Measurements from ENCODE around the gene INPP5A.

Gene INPP5A

GRCh38 chr10:132592790-132593383 lies 55.3 kb downstream of the INPP5A start:
- Histone ChIP-seq H4K8ac (ENCODE audit: low read depth, low read length) (no peak overlapping the region), H4K91ac (ENCODE audit: low read depth, low read length) (no peak overlapping the region)
- no CpG with 5 or more reads among the region's 14 CpGs for WGBS (ENCODE audit: extremely low coverage, insufficient coverage, insufficient read length)

GRCh38 chr10:132593389-132593788 lies 55.8 kb downstream of the INPP5A start:
- Histone ChIP-seq H4K8ac (ENCODE audit: low read depth, low read length) (no peak overlapping the region), H3K4me3 (ENCODE audit: low read depth, low read length) (no peak overlapping the region), H2BK120ac (ENCODE audit: insufficient read depth, low read length, poor library complexity) (no peak overlapping the region), H3K9ac (ENCODE audit: low read length) (no peak overlapping the region), H3K27me3 (ENCODE audit: insufficient read depth, low read length) (no peaks in the 10 kb centered on the region), H3K9me3 (ENCODE audit: insufficient read depth, low read depth, low read length) (peaks cover 11% of the 10 kb centered on the region), H3K4ac (ENCODE audit: low read depth, low read length) (no peak overlapping the region), H2BK12ac (ENCODE audit: low read length) (no peak overlapping the region), H4K12ac (ENCODE audit: low read depth, low read length) (no peak overlapping the region), H2BK5ac (ENCODE audit: low read depth, low read length, poor library complexity) (no peak overlapping the region), H3K18ac (ENCODE audit: low read length) (no peak overlapping the region), H4K91ac (ENCODE audit: low read depth, low read length) (no peak overlapping the region), H3K4me2 (ENCODE audit: low read length) (no peak overlapping the region), H3K27ac (ENCODE audit: low read depth, low read length) (no peak overlapping the region), H3K23ac (ENCODE audit: low read length) (no peak overlapping the region), H2AFZ (ENCODE audit: insufficient read depth, low read length, poor library complexity) (no peak overlapping the region), H3K79me1 (ENCODE audit: low read length) (no peaks in the 10 kb centered on the region), H3K36me3 (ENCODE audit: control insufficient read depth in 1 of 2, insufficient read depth in 2 of 2, low read length in 2 of 2) (no peaks in the 10 kb centered on the region), H2AK5ac (ENCODE audit: low read length) (no peak overlapping the region), H3K14ac (ENCODE audit: low read length) (no peak overlapping the region), H3K79me2 (ENCODE audit: control insufficient read depth, insufficient read depth, low read length, poor library complexity) (peaks cover 2% of the 10 kb centered on the region), H3K4me1 (ENCODE audit: control insufficient read depth in 1 of 2, insufficient read depth in 2 of 2, low read length in 2 of 2) (peaks cover 6 to 11% of the 10 kb centered on the region in 2 experiments)
- no peak for DNase-seq
- WGBS (ENCODE audit: extremely low coverage, insufficient coverage, insufficient read length): no CpG with 5 or more reads among the region's 3 CpGs

More at GRCh38 chr10:132592790-132593383, 55.3 kb downstream of the INPP5A start:
- H4K12ac ChIP-seq (ENCODE audit: low read depth, low read length): no peak overlapping the region
- H2BK5ac ChIP-seq (ENCODE audit: low read depth, low read length, poor library complexity): no peak overlapping the region
- H2BK120ac ChIP-seq (ENCODE audit: insufficient read depth, low read length, poor library complexity): no peak overlapping the region
- H3K27me3 ChIP-seq (ENCODE audit: insufficient read depth, low read length): no peaks in the 10 kb centered on the region
- no peak overlapping the region for H3K27ac ChIP-seq (ENCODE audit: low read depth, low read length)
- no peak overlapping the region for H2AFZ ChIP-seq (ENCODE audit: insufficient read depth, low read length, poor library complexity)
- no peak overlapping the region for H3K4ac ChIP-seq (ENCODE audit: low read depth, low read length)
- H3K4me2 ChIP-seq (ENCODE audit: low read length): no peak overlapping the region
- peaks cover 2% of the 10 kb centered on the region for H3K79me2 ChIP-seq (ENCODE audit: control insufficient read depth, insufficient read depth, low read length, poor library complexity)
- H3K9me3 ChIP-seq (ENCODE audit: insufficient read depth, low read depth, low read length): peaks cover 11% of the 10 kb centered on the region
- peaks cover 6 to 13% of the 10 kb centered on the region in 2 experiments for H3K4me1 ChIP-seq (ENCODE audit: control insufficient read depth in 1 of 2, insufficient read depth in 2 of 2, low read length in 2 of 2)
- no peaks in the 10 kb centered on the region for H3K36me3 ChIP-seq (ENCODE audit: control insufficient read depth in 1 of 2, insufficient read depth in 2 of 2, low read length in 2 of 2)
- no peak overlapping the region for H3K9ac ChIP-seq (ENCODE audit: low read length)
- no peaks in the 10 kb centered on the region for H3K79me1 ChIP-seq (ENCODE audit: low read length)
- no peak overlapping the region for H3K14ac ChIP-seq (ENCODE audit: low read length)
- H2BK12ac ChIP-seq (ENCODE audit: low read length): no peak overlapping the region
- no peak overlapping the region for H3K23ac ChIP-seq (ENCODE audit: low read length)
- H2AK5ac ChIP-seq (ENCODE audit: low read length): no peak overlapping the region
- H3K4me3 ChIP-seq (ENCODE audit: low read depth, low read length): no peak overlapping the region
- no peak overlapping the region for H3K18ac ChIP-seq (ENCODE audit: low read length)
- DNase-seq: no peak

- no peak for DNase-seq
- H3K27ac ChIP-seq (ENCODE audit: low read depth, low read length): no peak overlapping the region
- peaks cover 7% of the 10 kb centered on the region for H3K9me3 ChIP-seq (ENCODE audit: insufficient read depth, low read depth, low read length)
- no peaks in the 10 kb centered on the region for H3K79me1 ChIP-seq (ENCODE audit: low read length)
- peak overlapping the region; percentile 7 for H3K18ac ChIP-seq (ENCODE audit: low read length)
- no CpG with 5 or more reads among the region's 25 CpGs for WGBS (ENCODE audit: extremely low coverage, insufficient coverage, insufficient read length)
- H3K23ac ChIP-seq (ENCODE audit: low read length): peak overlapping the region; percentile 8
- H3K79me2 ChIP-seq (ENCODE audit: control insufficient read depth, insufficient read depth, low read length, poor library complexity): no peaks in the 10 kb centered on the region
- H3K9ac ChIP-seq (ENCODE audit: low read length): no peak overlapping the region
- H2BK5ac ChIP-seq (ENCODE audit: low read depth, low read length, poor library complexity): no peak overlapping the region
- no peak overlapping the region for H2BK120ac ChIP-seq (ENCODE audit: insufficient read depth, low read length, poor library complexity)
- no peaks in the 10 kb centered on the region for H3K36me3 ChIP-seq (ENCODE audit: control insufficient read depth in 1 of 2, insufficient read depth in 2 of 2, low read length in 2 of 2)
- H3K4me1 ChIP-seq (ENCODE audit: control insufficient read depth in 1 of 2, insufficient read depth in 2 of 2, low read length in 2 of 2): peaks cover 6 to 8% of the 10 kb centered on the region in 2 experiments
- peak overlapping the region; percentile 20 for H2AFZ ChIP-seq (ENCODE audit: insufficient read depth, low read length, poor library complexity)
- H2AK5ac ChIP-seq (ENCODE audit: low read length): no peak overlapping the region
- H3K4me2 ChIP-seq (ENCODE audit: low read length): no peak overlapping the region
- H3K14ac ChIP-seq (ENCODE audit: low read length): no peak overlapping the region
- no peak overlapping the region for H4K12ac ChIP-seq (ENCODE audit: low read depth, low read length)
- no peak overlapping the region for H3K4ac ChIP-seq (ENCODE audit: low read depth, low read length)
- H4K91ac ChIP-seq (ENCODE audit: low read depth, low read length): no peak overlapping the region
- H4K8ac ChIP-seq (ENCODE audit: low read depth, low read length): no peak overlapping the region
- no peak overlapping the region for H2BK12ac ChIP-seq (ENCODE audit: low read length)
- H3K4me3 ChIP-seq (ENCODE audit: low read depth, low read length): peak overlapping the region; percentile 67
- H3K27me3 ChIP-seq (ENCODE audit: insufficient read depth, low read length): no peaks in the 10 kb centered on the region
These were observed 56.6 kb downstream of the INPP5A start for GRCh38 chr10:132593900-132594876.

- no CpG with 5 or more reads among the region's 11 CpGs for WGBS (ENCODE audit: extremely low coverage, insufficient coverage, insufficient read length)
- no peak overlapping the region for H4K12ac ChIP-seq (ENCODE audit: low read depth, low read length)
- peaks cover 13% of the 10 kb centered on the region for H3K9me3 ChIP-seq (ENCODE audit: insufficient read depth, low read depth, low read length)
These were observed 57.4 kb downstream of the INPP5A start for GRCh38 chr10:132595021-132595420.

More at GRCh38 chr10:132595021-132595420, 57.4 kb downstream of the INPP5A start:
- H3K27me3 ChIP-seq (ENCODE audit: insufficient read depth, low read length): no peaks in the 10 kb centered on the region
- no peak overlapping the region for H3K27ac ChIP-seq (ENCODE audit: low read depth, low read length)
- no peak overlapping the region for H2BK12ac ChIP-seq (ENCODE audit: low read length)
- no peak overlapping the region for H3K14ac ChIP-seq (ENCODE audit: low read length)
- H3K18ac ChIP-seq (ENCODE audit: low read length): peak overlapping the region; percentile 42
- no peaks in the 10 kb centered on the region for H3K79me1 ChIP-seq (ENCODE audit: low read length)
- H2AK5ac ChIP-seq (ENCODE audit: low read length): no peak overlapping the region
- H4K8ac ChIP-seq (ENCODE audit: low read depth, low read length): no peak overlapping the region
- no peaks in the 10 kb centered on the region for H3K36me3 ChIP-seq (ENCODE audit: control insufficient read depth in 1 of 2, insufficient read depth in 2 of 2, low read length in 2 of 2)
- no peak overlapping the region for H2BK5ac ChIP-seq (ENCODE audit: low read depth, low read length, poor library complexity)
- H3K4me3 ChIP-seq (ENCODE audit: low read depth, low read length): no peak overlapping the region
- no peak overlapping the region for H4K91ac ChIP-seq (ENCODE audit: low read depth, low read length)
- no peak overlapping the region for H3K23ac ChIP-seq (ENCODE audit: low read length)
- no peak overlapping the region for H2AFZ ChIP-seq (ENCODE audit: insufficient read depth, low read length, poor library complexity)
- no peaks in the 10 kb centered on the region for H3K79me2 ChIP-seq (ENCODE audit: control insufficient read depth, insufficient read depth, low read length, poor library complexity)
- H3K4me1 ChIP-seq (ENCODE audit: control insufficient read depth in 1 of 2, insufficient read depth in 2 of 2, low read length in 2 of 2): peaks cover 6 to 8% of the 10 kb centered on the region in 2 experiments
- H3K4ac ChIP-seq (ENCODE audit: low read depth, low read length): no peak overlapping the region
- H3K9ac ChIP-seq (ENCODE audit: low read length): no peak overlapping the region
- DNase-seq: no peak
- H2BK120ac ChIP-seq (ENCODE audit: insufficient read depth, low read length, poor library complexity): no peak overlapping the region
- H3K4me2 ChIP-seq (ENCODE audit: low read length): no peak overlapping the region
